ENCODE results near the gene TADA3. TPM values are rescaled to one million over a fixed set of nuclear protein-coding genes. Genes with fewer than 3 reads are reported as not detected.

Gene TADA3
- total RNA-seq, 1 experiment from 2014 or later = 85.4 TPM

- Histone ChIP-seq H3K27ac (ENCODE audit: low read length) (no peak overlapping the region), H3K27me3 (ENCODE audit: low read length) (no peaks in the 10 kb centered on the region), H4K20me1 (ENCODE audit: low read length) (no peaks in the 10 kb centered on the region), H3K9ac (ENCODE audit: low read length) (no peak overlapping the region), H3K4me2 (ENCODE audit: low read length) (no peak overlapping the region), H3K4me3 (ENCODE audit: low read length) (no peak overlapping the region), H3F3A (ENCODE audit: low read length, unreplicated experiment) (no peaks in the 10 kb centered on the region), H3K9me3 (ENCODE audit: low read length) (no peaks in the 10 kb centered on the region), H3K9me2 (replicated peaks; ENCODE audit: low read length) (no peaks in the 10 kb centered on the region), H2AFZ (ENCODE audit: low read length) (no peak overlapping the region), H3K79me2 (ENCODE audit: low read length) (no peaks in the 10 kb centered on the region), H3K4me1 (ENCODE audit: insufficient read depth, low read length) (no peaks in the 10 kb centered on the region), H3K36me3 (ENCODE audit: low read depth, low read length) (no peaks in the 10 kb centered on the region)
- ChIA-PET CTCF (no interaction called here), POLR2A (ENCODE audit: unreplicated experiment) (interaction anchor here (0.5 kb wide), 1 partner anchor 319 kb away, joined by 13 read pairs; no protein-coding TSS in a partner anchor)
- no peak for ATAC-seq
- BruUV-seq (replicated peaks) = no TSS peak
- no peak for DNase-seq
- TF ChIP-seq EZH2 (IDR thresholded peaks at IDR 0.05; ENCODE audit: low read length, unreplicated experiment) = no peak
- no peak for TF ChIP-seq EZH2phosphoT487 (IDR thresholded peaks at IDR 0.05; ENCODE audit: borderline replicate concordance, low read length)
- no peak for TF ChIP-seq CTCF (conservative IDR thresholded peaks at IDR 0.05; ENCODE audit: low read depth, low read length)
- intact Hi-C loops (cut with micrococcal nuclease) = no loop called here
Measured at GRCh38 chr3:9828801-9829755, 36.8 kb upstream of the TADA3 start.

GRCh38 chr3:9826815-9827573, 34.7 kb upstream of the TADA3 start:
- intact Hi-C loops (cut with micrococcal nuclease) = no loop called here
- DNase-seq (peak; percentile 63), ATAC-seq (peak; percentile 70)
- no peaks in the 10 kb centered on the region for H3K27me3 ChIP-seq (ENCODE audit: low read length)
- H2AFZ ChIP-seq (ENCODE audit: low read length) = no peak overlapping the region
- H3K9me3 ChIP-seq (ENCODE audit: low read length) = no peaks in the 10 kb centered on the region
- no peaks in the 10 kb centered on the region for H3K9me2 ChIP-seq (replicated peaks; ENCODE audit: low read length)
- H3K27ac ChIP-seq (ENCODE audit: low read length) = no peak overlapping the region
- CTCF ChIA-PET = no interaction called here
- POLR2A ChIA-PET (ENCODE audit: unreplicated experiment) = no interaction called here
- H3K4me3 ChIP-seq (ENCODE audit: low read length) = no peak overlapping the region
- H3K4me2 ChIP-seq (ENCODE audit: low read length) = no peak overlapping the region
- H3K4me1 ChIP-seq (ENCODE audit: insufficient read depth, low read length) = no peaks in the 10 kb centered on the region
- no peaks in the 10 kb centered on the region for H3K36me3 ChIP-seq (ENCODE audit: low read depth, low read length)
- H3K79me2 ChIP-seq (ENCODE audit: low read length) = no peaks in the 10 kb centered on the region
- no peaks in the 10 kb centered on the region for H3F3A ChIP-seq (ENCODE audit: low read length, unreplicated experiment)
- BruUV-seq (replicated peaks) = no TSS peak
- no peak for TF ChIP-seq EZH2phosphoT487 (IDR thresholded peaks at IDR 0.05; ENCODE audit: borderline replicate concordance, low read length)
- no peak for TF ChIP-seq EZH2 (IDR thresholded peaks at IDR 0.05; ENCODE audit: low read length, unreplicated experiment)
- TF ChIP-seq CTCF (conservative IDR thresholded peaks at IDR 0.05; ENCODE audit: low read depth, low read length) = peak; percentile 59
- no peaks in the 10 kb centered on the region for H4K20me1 ChIP-seq (ENCODE audit: low read length)
- H3K9ac ChIP-seq (ENCODE audit: low read length) = no peak overlapping the region

Data from PC-3 (cell line).